HG03108 (cell line): ENCODE data around the gene RNF152.
"Not testable (repeated sequence)": the region's sequence is repeated elsewhere in the genome, so short reads cannot be mapped to it uniquely, and the experiment has no call there.

ENCODE experiments used
- ATAC-seq: cut with Tn5 transposase; IDR thresholded peaks from one replicate; pipeline ENCODE4 v1.9.1; 2021; ENCODE audit warnings: moderate library complexity; ENCODE audit not compliant: unreplicated experiment

The RNF152 gene

GRCh38 chr18:61824733-61825363 is 68.0 kb downstream of the RNF152 start:
- ATAC-seq = no peak

- no peak for ATAC-seq
Observed at GRCh38 chr18:61823595-61823994, 69.2 kb downstream of the RNF152 start.

DNA sequence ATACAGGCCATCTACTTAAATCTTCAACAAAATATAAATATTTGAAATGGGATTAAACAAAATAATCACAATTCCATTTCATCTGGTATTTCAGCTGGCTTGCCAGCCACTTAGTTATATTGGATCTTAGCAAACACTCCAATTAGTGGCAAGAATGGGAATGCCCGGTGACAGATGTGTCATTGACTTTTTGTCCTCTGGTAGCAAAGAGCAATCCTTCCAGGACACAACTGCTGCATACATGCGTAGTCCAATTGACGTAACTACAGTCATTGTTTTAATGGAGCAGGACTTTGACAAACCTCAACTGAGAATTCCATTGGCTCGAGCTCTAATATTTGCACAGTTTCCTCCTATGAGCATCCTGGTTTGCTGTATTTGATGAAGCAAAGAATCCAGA is 69.9 kb downstream of the RNF152 start:
- ATAC-seq = no peak

GRCh38 chr18:61821748-61822147 is 71.1 kb downstream of the RNF152 start:
- no peak for ATAC-seq

DNA sequence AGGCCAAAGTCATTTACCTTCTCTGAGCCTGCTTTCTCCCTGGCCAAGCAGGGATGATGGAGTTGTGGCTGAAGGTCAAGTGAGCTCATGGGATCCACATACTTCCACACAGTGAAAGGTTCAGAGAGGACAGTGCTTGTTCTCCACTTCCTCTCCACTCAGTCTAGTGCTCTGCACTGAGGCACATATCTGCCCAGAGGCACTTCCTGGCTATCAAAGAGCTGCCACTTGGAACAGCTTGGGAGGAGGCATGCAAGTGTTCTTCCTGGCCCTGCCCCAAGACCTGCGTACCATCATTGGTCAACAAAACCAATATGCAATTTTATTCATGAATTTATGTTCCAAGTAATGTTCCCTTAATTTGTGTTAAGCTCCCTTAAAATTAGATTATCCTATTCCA is 71.9 kb downstream of the RNF152 start:
- ATAC-seq = no peak

GRCh38 chr18:61817086-61817485 is 75.7 kb downstream of the RNF152 start:
- no peak for ATAC-seq

DNA sequence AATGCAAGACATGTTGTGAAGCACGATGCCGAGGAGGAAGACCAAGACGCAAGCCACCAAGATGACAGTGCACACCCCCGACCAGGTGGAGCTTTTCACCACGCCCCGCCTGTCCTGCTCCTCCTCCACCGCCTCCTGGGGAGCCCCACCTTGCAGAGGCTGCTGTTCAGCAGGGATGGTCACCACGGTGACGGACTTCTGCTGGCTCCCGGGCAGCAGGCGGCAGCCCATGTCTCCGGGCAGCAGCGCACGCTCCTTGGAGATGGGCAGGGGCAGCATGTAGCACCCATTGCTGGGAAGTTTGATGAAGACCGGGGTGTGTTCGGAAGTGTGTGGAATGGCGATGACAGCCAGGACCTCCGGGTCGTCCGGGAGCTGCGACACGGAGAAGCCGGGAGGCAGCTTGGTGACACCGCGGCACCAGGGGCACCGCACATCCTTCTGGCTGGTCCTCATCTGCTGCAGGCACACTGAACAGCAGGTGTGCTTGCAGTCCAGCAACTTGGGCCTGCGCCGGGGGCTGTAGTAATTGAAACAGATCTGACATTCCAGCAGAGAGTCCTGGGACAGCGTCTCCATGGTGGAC is 76.8 kb downstream of the RNF152 start:
- ATAC-seq = no peak

DNA sequence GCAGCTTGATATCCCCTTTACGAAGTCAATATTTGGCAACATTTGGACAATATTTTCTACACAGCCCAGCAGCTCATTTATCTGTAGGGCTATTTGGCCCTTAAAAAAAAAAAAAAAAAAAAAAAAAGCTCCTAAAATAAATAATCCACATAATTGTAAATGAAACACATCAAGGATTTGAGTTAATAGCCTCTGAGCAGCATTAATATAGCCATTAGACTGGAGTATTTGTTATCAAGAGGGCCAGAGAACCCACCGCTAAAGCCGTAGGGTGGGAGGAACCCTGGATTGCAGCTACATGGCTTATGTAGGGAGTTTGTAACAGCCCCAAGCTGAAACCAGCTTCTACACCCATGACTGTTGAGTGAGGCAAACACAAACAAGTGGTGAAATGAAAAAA is 84.5 kb downstream of the RNF152 start:
- ATAC-seq = no peak

- ATAC-seq = no peak
Observed at GRCh38 chr18:61803393-61803792, 89.4 kb downstream of the RNF152 start.

DNA sequence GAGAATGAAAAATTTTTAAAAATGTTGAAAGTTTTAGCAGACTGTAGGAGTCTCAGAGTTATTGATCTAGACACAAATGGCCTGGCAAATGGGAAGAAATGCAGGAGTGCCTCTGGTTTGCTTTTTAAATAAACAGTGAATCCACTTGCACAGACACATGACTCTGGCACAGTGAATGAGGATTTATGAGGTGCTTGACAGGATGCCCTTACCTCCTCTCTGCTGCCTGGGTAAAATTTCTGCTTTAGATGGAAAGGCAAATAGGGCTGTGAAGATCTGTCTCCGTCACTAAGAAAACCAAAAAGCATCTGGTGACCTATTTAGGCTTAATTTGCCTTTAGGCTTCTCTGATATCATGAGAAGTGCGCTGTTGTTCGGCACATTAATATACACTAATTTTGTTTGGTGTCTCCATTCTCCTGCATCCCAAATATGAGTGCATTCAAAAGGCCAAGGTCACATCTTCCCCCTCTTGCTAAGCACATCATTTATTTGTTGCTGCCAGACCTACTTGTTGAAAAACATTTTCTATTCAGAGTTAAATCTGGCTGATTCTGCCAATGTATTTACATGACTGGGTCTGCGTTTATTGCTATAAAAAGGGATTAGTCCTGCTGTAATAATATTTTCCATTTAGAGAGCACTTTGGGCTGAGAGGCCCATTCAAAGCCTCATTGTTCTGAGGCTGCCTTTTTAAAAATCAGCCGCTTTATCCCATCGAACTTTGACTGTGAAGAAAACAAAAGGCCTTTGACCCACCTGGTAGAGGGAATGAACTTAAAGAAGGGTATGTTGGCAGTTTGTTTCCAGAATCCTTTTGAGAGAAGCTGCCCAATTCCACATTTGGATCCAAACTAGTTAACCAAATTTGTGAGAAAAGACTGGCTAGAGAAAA is 94.9 kb downstream of the RNF152 start:
- no peak for ATAC-seq

DNA sequence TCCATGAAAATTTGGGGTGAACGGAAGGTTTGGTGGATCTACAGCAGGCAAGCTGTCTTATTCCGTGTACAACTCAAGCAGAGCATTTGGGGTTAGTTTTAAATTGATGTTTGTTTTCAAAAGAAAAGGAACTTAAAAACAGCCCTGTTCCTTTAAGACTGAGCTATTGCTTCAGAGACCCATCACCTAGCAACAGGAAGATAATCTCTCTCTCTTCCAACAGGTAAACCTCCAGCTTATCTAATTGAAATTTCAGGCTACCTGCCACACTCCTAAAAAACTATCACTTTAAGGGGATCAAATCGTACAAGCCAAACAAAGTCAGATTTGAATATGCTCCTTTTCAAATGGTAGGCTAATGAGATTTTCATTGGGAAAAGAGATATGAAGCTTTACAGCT is 101.8 kb downstream of the RNF152 start:
- no peak for ATAC-seq

DNA sequence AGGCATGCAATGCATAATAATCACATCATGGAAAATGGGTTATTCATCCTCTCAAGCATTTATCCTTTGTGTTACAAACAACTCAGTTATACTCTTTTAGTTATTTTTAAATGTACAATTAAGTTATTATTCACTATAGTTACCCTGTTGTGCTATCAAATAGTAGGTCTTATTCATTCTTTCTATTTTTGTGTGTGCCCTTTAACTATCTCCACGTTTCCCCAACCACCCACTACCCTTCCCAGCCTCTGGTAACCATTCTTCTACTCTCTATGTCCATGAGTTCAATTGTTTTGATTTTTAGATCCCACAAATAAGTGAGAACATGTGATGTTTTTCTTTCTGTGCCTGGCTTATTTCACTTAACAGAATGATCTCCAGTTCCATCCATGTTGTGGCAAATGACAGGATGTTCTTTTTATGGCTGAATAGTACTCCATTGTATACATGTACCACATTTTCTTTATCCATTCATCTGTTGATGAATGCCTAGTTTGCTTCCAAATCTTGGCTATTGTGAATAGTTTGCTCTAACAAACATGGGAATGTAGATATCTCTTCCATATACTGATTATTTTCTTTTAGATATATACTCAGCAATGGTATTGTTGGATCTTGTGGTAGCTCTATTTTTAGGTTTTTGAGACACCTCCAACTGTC is 105.7 kb downstream of the RNF152 start:
- not testable (repeated sequence) for ATAC-seq

DNA sequence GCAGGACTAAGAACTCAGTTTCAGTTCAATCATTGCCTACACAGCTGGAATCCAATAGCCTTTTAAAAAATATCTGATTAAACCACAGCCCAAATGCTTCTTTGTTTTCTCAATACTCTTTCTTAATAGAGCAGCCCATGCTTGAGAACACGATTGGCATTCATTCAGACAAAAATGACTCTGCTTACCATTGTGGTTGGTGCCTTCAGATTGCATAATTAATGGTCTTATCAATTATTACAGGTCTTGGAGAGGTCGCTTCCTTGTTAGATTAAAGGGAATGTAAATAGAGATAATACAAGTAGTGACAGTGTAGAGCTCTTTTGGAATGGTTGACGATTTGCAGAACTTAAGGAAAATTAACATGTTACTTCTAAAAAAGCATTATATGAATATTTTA is 107.2 kb downstream of the RNF152 start:
- ATAC-seq = no peak

GRCh38 chr18:61784834-61785233 is 108.0 kb downstream of the RNF152 start:
- no peak for ATAC-seq

- no peak for ATAC-seq
Observed at GRCh38 chr18:61782545-61782944, 110.3 kb downstream of the RNF152 start.

DNA sequence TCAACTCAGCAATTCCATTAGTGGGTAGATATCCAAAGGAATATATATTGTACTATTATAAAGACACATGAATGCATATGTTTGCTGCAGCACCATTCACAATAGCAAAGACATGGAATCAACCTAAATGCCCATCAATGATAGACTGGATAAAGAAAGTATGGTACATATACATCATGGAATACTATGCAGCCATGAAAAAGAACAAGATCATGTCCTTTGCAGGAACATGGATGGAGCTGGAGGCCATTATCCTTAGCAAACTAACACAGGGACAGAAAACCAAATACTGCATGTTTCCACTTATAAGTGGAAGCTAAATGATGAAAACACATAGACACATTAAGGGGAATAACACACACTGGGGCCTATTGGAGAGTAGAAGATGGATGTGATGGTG is 116.6 kb downstream of the RNF152 start:
- ATAC-seq = not testable (repeated sequence)

DNA sequence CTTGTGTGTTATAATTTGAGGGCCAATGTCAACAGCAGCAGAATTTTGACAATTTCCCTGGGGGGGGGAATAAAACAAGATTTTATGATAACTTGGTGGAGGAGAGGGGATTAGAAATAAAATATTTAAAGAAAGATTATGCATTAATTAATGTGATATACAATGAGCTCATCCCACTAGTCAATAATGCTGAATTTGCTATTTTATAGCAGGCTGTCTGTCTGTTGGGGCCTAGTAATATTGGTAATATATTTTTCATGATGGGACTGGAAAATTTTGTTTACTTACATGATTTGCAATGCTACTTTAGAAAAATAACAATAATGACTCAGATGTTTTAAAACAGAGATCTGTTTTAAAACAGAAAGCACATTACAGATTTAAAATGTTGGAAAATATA is 118.0 kb downstream of the RNF152 start:
- no peak for ATAC-seq

- ATAC-seq = no peak
Observed at GRCh38 chr18:61772293-61772848, 120.4 kb downstream of the RNF152 start.

DNA sequence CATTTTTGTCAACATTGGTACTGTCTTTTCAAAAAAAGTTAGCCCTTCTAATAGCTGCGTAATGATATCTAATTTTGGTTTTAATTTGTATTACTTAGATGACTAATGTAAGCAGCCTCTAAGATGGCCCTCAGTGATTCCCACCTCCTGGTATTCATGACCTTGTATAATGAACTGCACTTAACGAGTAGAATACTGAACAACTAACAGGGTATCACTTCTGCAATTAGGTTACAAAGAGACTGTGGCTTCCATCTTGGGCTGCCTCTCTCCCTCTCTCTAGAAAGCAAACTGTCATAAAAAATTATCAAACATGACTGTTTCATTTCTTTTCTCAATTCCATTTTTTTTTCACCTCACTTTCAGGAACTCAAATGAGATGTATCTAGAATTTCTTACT is 120.9 kb downstream of the RNF152 start:
- no peak for ATAC-seq

- no peak for ATAC-seq
Observed at GRCh38 chr18:61770279-61770678, 122.5 kb downstream of the RNF152 start.

- ATAC-seq = no peak
Observed at GRCh38 chr18:61766266-61766884, 126.4 kb downstream of the RNF152 start.
